ENCODE measurements around the gene TMEM270.

DNA sequence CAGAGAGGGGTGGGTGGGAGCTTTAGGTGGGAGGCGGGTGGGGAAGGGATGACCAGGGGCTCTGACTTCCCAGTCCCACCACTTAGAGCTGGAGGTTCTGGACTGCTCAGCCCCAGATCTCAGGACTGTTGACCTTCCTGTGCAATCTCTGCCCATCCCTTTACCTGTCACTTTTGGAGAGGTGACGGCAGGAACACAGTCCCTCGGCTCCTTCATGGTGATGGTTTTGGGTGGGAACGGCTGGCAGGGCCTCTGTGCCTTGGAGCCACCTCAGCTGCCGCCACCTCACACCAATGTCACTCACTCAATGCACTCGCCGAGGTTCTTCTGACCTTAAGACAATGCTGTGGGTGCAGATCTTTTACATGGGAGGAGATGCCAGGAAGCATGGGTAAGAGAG, 49.0 kb downstream of the TMEM270 start:
- no peak for TF ChIP-seq POLR2A (IDR thresholded peaks at IDR 0.05)
- TF ChIP-seq, protein P1, sequence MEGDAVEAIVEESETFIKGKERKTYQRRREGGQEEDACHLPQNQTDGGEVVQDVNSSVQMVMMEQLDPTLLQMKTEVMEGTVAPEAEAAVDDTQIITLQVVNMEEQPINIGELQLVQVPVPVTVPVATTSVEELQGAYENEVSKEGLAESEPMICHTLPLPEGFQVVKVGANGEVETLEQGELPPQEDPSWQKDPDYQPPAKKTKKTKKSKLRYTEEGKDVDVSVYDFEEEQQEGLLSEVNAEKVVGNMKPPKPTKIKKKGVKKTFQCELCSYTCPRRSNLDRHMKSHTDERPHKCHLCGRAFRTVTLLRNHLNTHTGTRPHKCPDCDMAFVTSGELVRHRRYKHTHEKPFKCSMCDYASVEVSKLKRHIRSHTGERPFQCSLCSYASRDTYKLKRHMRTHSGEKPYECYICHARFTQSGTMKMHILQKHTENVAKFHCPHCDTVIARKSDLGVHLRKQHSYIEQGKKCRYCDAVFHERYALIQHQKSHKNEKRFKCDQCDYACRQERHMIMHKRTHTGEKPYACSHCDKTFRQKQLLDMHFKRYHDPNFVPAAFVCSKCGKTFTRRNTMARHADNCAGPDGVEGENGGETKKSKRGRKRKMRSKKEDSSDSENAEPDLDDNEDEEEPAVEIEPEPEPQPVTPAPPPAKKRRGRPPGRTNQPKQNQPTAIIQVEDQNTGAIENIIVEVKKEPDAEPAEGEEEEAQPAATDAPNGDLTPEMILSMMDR (IDR thresholded peaks at IDR 0.05), result no peak
